Kidney (tissue), 14 donors: ENCODE data around the gene LRRC17. TPM values are rescaled to one million over a fixed set of nuclear protein-coding genes. Genes with fewer than 3 reads are reported as not detected.

ENCODE experiments used
- DNase-seq, 5 donors: peaks; one replicate each; pipeline ENCODE4 v3.0.0-alpha.2; 2013 to 2020
- FAIRE-seq: peaks from 2 replicates; lab custom pipeline; 2012; peaks lifted over from hg19 to GRCh38; lab: Jason Lieb, UNC
- H3K27ac ChIP-seq, 2 donors: one replicate each; pipeline ENCODE4 v1.7.0; 2013; ENCODE audit warnings: low read depth in 2 of 2, low read length in 2 of 2, inconsistent platforms in 1 of 2
- H3K27me3 ChIP-seq: one replicate; pipeline ENCODE4 v1.7.1; 2013; ENCODE audit warnings: low read length, inconsistent platforms; ENCODE audit not compliant: control insufficient read depth, insufficient read depth
- H3K36me3 ChIP-seq, 3 donors: one replicate each; pipeline versions ENCODE4 v1.7.0 to v1.7.1; 2013; ENCODE audit warnings: low read length in 3 of 3, control low read depth in 1 of 3, inconsistent platforms in 1 of 3; ENCODE audit not compliant: insufficient read depth in 3 of 3, control insufficient read depth in 2 of 3
- H3K4me1 ChIP-seq, 3 donors: one replicate each; pipeline versions ENCODE4 v1.7.0 to v1.7.1; 2013; ENCODE audit warnings: low read length in 3 of 3, inconsistent platforms in 1 of 3, low read depth in 1 of 3; ENCODE audit not compliant: control insufficient read depth in 2 of 3, insufficient read depth in 2 of 3
- H3K4me3 ChIP-seq, 3 donors: one replicate each; pipeline versions ENCODE4 v1.7.0 to v1.8.1; 2013; ENCODE audit warnings: low read length in 3 of 3, control low read depth in 1 of 3, inconsistent platforms in 1 of 3
- H3K9ac ChIP-seq, 3 donors: one replicate each; pipeline versions ENCODE4 v1.7.0 to v1.7.1; 2013; ENCODE audit warnings: low read length in 3 of 3, control low read depth in 1 of 3, inconsistent platforms in 1 of 3
- H3K9me3 ChIP-seq, 3 donors: one replicate each; pipeline versions ENCODE4 v1.7.0 to v1.7.1; 2013; ENCODE audit warnings: low read length in 3 of 3, control low read depth in 1 of 3, inconsistent platforms in 1 of 3; ENCODE audit not compliant: control insufficient read depth in 2 of 3, insufficient read depth in 1 of 3
- CTCF ChIP-seq: IDR thresholded peaks from 3 replicates; pipeline ENCODE4 v1.5.1; 2012; ENCODE audit warnings: mild to moderate bottlenecking, moderate library complexity, borderline replicate concordance; ENCODE audit not compliant: insufficient read depth; ENCODE audit errors: extremely low read depth
- intact Hi-C: fragments of 100-400 bp; cut with DNase I; formaldehyde crosslinking; loops from one replicate; pipeline ENCODE4 v1.11.1; 2022
- polyA plus RNA-seq: library from polyadenylated mRNA; stranded (reverse); fragments of 350-450 nt; fragmentation: Illumina TruSeq; extraction: RNeasy Lipid Tissue Mini Kit (QIAGEN cat#74804); gene quantifications from one replicate; pipeline ENCODE4 v1.2.3, GENCODE V29; 2014; ENCODE audit warnings: low read depth, low replicate concordance; ENCODE audit not compliant: insufficient read depth
- total RNA-seq: library from RNA; stranded (reverse); fragmentation: NEBNext Ultra II Directional; extraction: Animal tissue kit (Norgen Biotek cat#: 25700); gene quantifications from one replicate; pipeline ENCODE4 v1.2.1, GENCODE V29; 2021
- donor health status: control.
- donor health status: control.
- donor health status: control.
- donor health status: control.
- donor health status: control.
- donor health status: DM: yes; HTN: yes; CAD: no.
- donor health status: Normal renal cell carcinoma (clear cell type).

Gene LRRC17
- total and polyA plus RNA-seq, 2 donors from 2014 or later: 2.1 to 4.0 TPM

- no peak overlapping the region for H3K9ac ChIP-seq
- no peak overlapping the region for H3K27ac ChIP-seq
- H3K27me3 ChIP-seq: no peaks in the 10 kb centered on the region
- H3K36me3 ChIP-seq: no peaks in the 10 kb centered on the region
- H3K4me1 ChIP-seq: no peaks in the 10 kb centered on the region
- H3K4me3 ChIP-seq: no peak overlapping the region
- no peak for DNase-seq
- intact Hi-C loops: no loop called here
- no peak for TF ChIP-seq CTCF
- H3K9me3 ChIP-seq: peaks cover 0 to 10% (median 4%) of the 10 kb centered on the region in 3 donors
- FAIRE-seq: no peak
These were observed 66.9 kb downstream of the LRRC17 start for GRCh38 chr7:102979670-102980069.

GRCh38 chr7:102981451-102981850 is 68.7 kb downstream of the LRRC17 start:
- Histone ChIP-seq H3K36me3 (no peaks in the 10 kb centered on the region), H3K9ac (no peak overlapping the region), H3K27ac (no peak overlapping the region), H3K9me3 (peaks cover 0 to 10% (median 4%) of the 10 kb centered on the region in 3 donors), H3K27me3 (no peaks in the 10 kb centered on the region), H3K4me1 (no peaks in the 10 kb centered on the region), H3K4me3 (no peak overlapping the region)
- FAIRE-seq (no peak), DNase-seq (no peak)
- TF ChIP-seq CTCF: no peak
- intact Hi-C loops: no loop called here

GRCh38 chr7:102982235-102982634 is 69.4 kb downstream of the LRRC17 start:
- no peak for TF ChIP-seq CTCF
- Histone ChIP-seq H3K9me3 (peaks cover 0 to 10% (median 4%) of the 10 kb centered on the region in 3 donors), H3K4me3 (no peak overlapping the region), H3K9ac (no peak overlapping the region), H3K36me3 (no peaks in the 10 kb centered on the region), H3K27me3 (no peaks in the 10 kb centered on the region), H3K27ac (no peak overlapping the region), H3K4me1 (no peaks in the 10 kb centered on the region)
- FAIRE-seq: no peak
- intact Hi-C loops: no loop called here
- DNase-seq: no peak

DNA sequence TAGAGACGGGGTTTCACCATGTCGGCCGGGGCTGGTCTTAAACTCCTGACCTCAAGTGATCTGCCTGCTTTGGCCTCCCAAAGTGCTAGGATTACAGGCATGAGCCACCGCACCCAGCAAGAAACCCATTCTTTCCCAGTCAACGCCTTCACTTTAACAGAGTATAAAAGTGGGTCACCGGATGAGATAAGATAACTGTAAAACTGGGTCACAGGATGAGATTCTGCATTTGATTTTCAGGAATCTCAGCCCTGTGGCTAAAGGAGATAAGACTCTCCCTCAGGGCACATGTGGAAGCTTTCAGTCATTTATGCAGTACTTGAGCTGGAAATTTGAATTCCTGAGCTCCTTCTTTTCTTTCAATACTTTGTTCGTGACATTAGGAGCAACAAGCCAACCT is 70.8 kb downstream of the LRRC17 start:
- TF ChIP-seq CTCF: no peak
- H3K36me3 ChIP-seq: no peaks in the 10 kb centered on the region
- H3K27ac ChIP-seq: no peak overlapping the region
- intact Hi-C loops: no loop called here
- DNase-seq (no peak), FAIRE-seq (no peak)
- H3K4me3 ChIP-seq: no peak overlapping the region
- no peak overlapping the region for H3K9ac ChIP-seq
- H3K27me3 ChIP-seq: no peaks in the 10 kb centered on the region
- peaks cover 0 to 10% (median 4%) of the 10 kb centered on the region in 3 donors for H3K9me3 ChIP-seq
- H3K4me1 ChIP-seq: no peaks in the 10 kb centered on the region
